ENCODE results near the gene UBR4.

UBR4 gene

GRCh38 chr1:19149736-19150135, 60.3 kb downstream of the UBR4 start:
- in situ Hi-C loops (cut with HindIII; ENCODE audit: low sequenced_read_pairs): no loop called here

- in situ Hi-C loops (cut with HindIII; ENCODE audit: low sequenced_read_pairs): loop anchor here (5.0 kb wide), 1 partner anchor 37 kb away; no protein-coding TSS in a partner anchor
These were observed 69.6 kb downstream of the UBR4 start for GRCh38 chr1:19140465-19140864.

GRCh38 chr1:19139711-19140110, 70.4 kb downstream of the UBR4 start:
- in situ Hi-C loops (cut with HindIII; ENCODE audit: low sequenced_read_pairs): loop anchor here (5.0 kb wide), 1 partner anchor 38 kb away; no protein-coding TSS in a partner anchor

- in situ Hi-C loops (cut with HindIII; ENCODE audit: low sequenced_read_pairs): no loop called here
These were observed 71.0 kb downstream of the UBR4 start for GRCh38 chr1:19138958-19139581.

GRCh38 chr1:19138331-19138730, 71.7 kb downstream of the UBR4 start:
- in situ Hi-C loops (cut with HindIII; ENCODE audit: low sequenced_read_pairs): no loop called here

- in situ Hi-C loops (cut with HindIII; ENCODE audit: low sequenced_read_pairs): no loop called here
These were observed 72.9 kb downstream of the UBR4 start for GRCh38 chr1:19137158-19137557.

GRCh38 chr1:19133360-19133759, 76.7 kb downstream of the UBR4 start:
- in situ Hi-C loops (cut with HindIII; ENCODE audit: low sequenced_read_pairs): no loop called here

GRCh38 chr1:19130468-19130867, 79.6 kb downstream of the UBR4 start:
- in situ Hi-C loops (cut with HindIII; ENCODE audit: low sequenced_read_pairs): no loop called here

GRCh38 chr1:19128968-19129514, 81.0 kb downstream of the UBR4 start:
- in situ Hi-C loops (cut with HindIII; ENCODE audit: low sequenced_read_pairs): no loop called here

- in situ Hi-C loops (cut with HindIII; ENCODE audit: low sequenced_read_pairs): no loop called here
These were observed 85.8 kb downstream of the UBR4 start for GRCh38 chr1:19124273-19124672.

- in situ Hi-C loops (cut with HindIII; ENCODE audit: low sequenced_read_pairs): no loop called here
These were observed 86.2 kb downstream of the UBR4 start for GRCh38 chr1:19123837-19124236.

- in situ Hi-C loops (cut with HindIII; ENCODE audit: low sequenced_read_pairs): no loop called here
These were observed 87.4 kb downstream of the UBR4 start for GRCh38 chr1:19122668-19123067.

- in situ Hi-C loops (cut with HindIII; ENCODE audit: low sequenced_read_pairs): no loop called here
These were observed 88.9 kb downstream of the UBR4 start for GRCh38 chr1:19121192-19121591.

- in situ Hi-C loops (cut with HindIII; ENCODE audit: low sequenced_read_pairs): no loop called here
These were observed 90.0 kb downstream of the UBR4 start for GRCh38 chr1:19120070-19120469.

- in situ Hi-C loops (cut with HindIII; ENCODE audit: low sequenced_read_pairs): no loop called here
These were observed 94.8 kb downstream of the UBR4 start for GRCh38 chr1:19115082-19115808.

- in situ Hi-C loops (cut with HindIII; ENCODE audit: low sequenced_read_pairs): no loop called here
These were observed 96.4 kb downstream of the UBR4 start for GRCh38 chr1:19113697-19114092.

- in situ Hi-C loops (cut with HindIII; ENCODE audit: low sequenced_read_pairs): no loop called here
These were observed 97.0 kb downstream of the UBR4 start for GRCh38 chr1:19112891-19113696.

- in situ Hi-C loops (cut with HindIII; ENCODE audit: low sequenced_read_pairs): no loop called here
These were observed 99.7 kb downstream of the UBR4 start for GRCh38 chr1:19110257-19110927.

- in situ Hi-C loops (cut with HindIII; ENCODE audit: low sequenced_read_pairs): no loop called here
These were observed 100.5 kb downstream of the UBR4 start for GRCh38 chr1:19109545-19109944.

GRCh38 chr1:19101244-19101643, 108.8 kb downstream of the UBR4 start:
- in situ Hi-C loops (cut with HindIII; ENCODE audit: low sequenced_read_pairs): no loop called here

- in situ Hi-C loops (cut with HindIII; ENCODE audit: low sequenced_read_pairs): no loop called here
These were observed 110.0 kb downstream of the UBR4 start for GRCh38 chr1:19100028-19100427.
